ENCODE results near the gene EEA1.
"Not testable (repeated sequence)": the region's sequence is repeated elsewhere in the genome, so short reads cannot be mapped to it uniquely, and the experiment has no call there.

The EEA1 gene

DNA sequence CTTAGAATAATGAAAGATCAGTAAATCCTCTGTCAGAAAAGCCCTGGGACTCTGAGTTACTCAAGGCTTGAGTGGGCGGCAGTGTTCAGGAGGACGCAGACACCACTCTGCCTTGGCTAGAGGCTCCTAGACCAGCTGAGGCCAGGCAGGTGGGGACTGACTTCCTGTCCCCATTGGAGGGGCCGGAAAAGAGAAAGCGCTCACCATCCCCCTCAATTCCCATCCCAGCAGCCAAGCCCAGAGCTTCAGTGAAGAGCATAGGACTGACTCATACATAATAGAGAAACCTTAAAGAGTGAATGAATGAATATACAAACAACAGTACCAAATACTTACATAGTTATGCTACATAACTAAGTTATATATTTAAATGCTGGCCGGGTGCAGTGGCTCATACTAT, 164.3 kb downstream of the EEA1 start:
- 91 to 95% methylated on average over 5 of the region's 5 CpGs for WGBS, 2 experiments
- H3K27me3 ChIP-seq (ENCODE audit: control insufficient read depth, insufficient read depth, low read length, poor library complexity, severe bottlenecking) = no peaks in the 10 kb centered on the region
- no peaks in the 10 kb centered on the region for H3K36me3 ChIP-seq (ENCODE audit: control insufficient read depth, insufficient read depth, low read length)
- no peaks in the 10 kb centered on the region for H3K9me3 ChIP-seq (ENCODE audit: control insufficient read depth, low read length)
- H3K4me1 ChIP-seq (ENCODE audit: control insufficient read depth, insufficient read depth, low read length) = peaks cover 6% of the 10 kb centered on the region
- no peak overlapping the region for H3K27ac ChIP-seq (ENCODE audit: insufficient read depth, low read depth, low read length, poor library complexity, severe bottlenecking)
- no peak overlapping the region for H3K4me3 ChIP-seq (ENCODE audit: insufficient read depth, low read depth, low read length)

GRCh38 chr12:92762773-92763172, 166.3 kb downstream of the EEA1 start:
- Histone ChIP-seq H3K4me1 (ENCODE audit: control insufficient read depth, insufficient read depth, low read length) (no peaks in the 10 kb centered on the region), H3K4me3 (ENCODE audit: insufficient read depth, low read depth, low read length) (no peak overlapping the region), H3K9me3 (ENCODE audit: control insufficient read depth, low read length) (no peaks in the 10 kb centered on the region), H3K27me3 (ENCODE audit: control insufficient read depth, insufficient read depth, low read length, poor library complexity, severe bottlenecking) (no peaks in the 10 kb centered on the region), H3K36me3 (ENCODE audit: control insufficient read depth, insufficient read depth, low read length) (no peaks in the 10 kb centered on the region), H3K27ac (ENCODE audit: insufficient read depth, low read depth, low read length, poor library complexity, severe bottlenecking) (no peak overlapping the region)
- 95 to 100% methylated on average over 3 of the region's 5 CpGs for WGBS, 2 experiments

DNA sequence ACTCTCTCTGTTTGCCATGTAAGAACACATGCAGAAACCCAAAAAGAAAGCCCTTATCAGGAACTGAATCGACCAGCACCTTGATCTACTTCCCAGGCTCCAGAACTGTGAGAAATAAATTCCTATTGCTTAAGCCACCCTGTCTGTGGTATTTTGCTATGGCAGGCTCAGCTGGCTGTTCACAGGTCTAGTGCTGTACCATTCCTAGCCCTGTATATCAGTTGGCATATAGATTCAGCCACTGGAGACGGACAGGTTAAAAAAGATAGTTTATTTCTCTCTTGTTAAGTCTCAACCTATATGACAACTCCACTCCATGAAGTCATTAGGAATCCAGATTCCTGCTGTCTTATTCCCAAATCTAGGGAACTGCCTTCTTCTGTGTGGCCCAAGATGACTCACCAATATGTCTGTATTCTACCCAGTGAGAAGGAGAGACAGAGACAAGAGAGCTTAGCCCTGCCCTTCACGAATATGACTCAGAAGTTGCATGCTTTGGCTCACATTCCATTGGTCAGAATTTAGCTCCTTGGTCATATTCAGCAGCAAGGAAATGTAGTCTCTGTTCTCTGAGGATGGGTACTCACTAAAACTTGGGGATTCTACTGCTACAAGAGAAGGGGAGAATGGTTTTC, 169.3 kb downstream of the EEA1 start:
- H3K4me3 ChIP-seq (ENCODE audit: insufficient read depth, low read depth, low read length) = no peak overlapping the region
- H3K27ac ChIP-seq (ENCODE audit: insufficient read depth, low read depth, low read length, poor library complexity, severe bottlenecking) = no peak overlapping the region
- H3K4me1 ChIP-seq (ENCODE audit: control insufficient read depth, insufficient read depth, low read length) = no peaks in the 10 kb centered on the region
- H3K36me3 ChIP-seq (ENCODE audit: control insufficient read depth, insufficient read depth, low read length) = no peaks in the 10 kb centered on the region
- 77 to 91% methylated on average over 3 of the region's 3 CpGs for WGBS, 2 experiments
- no peaks in the 10 kb centered on the region for H3K9me3 ChIP-seq (ENCODE audit: control insufficient read depth, low read length)
- H3K27me3 ChIP-seq (ENCODE audit: control insufficient read depth, insufficient read depth, low read length, poor library complexity, severe bottlenecking) = no peaks in the 10 kb centered on the region

GRCh38 chr12:92757597-92758121, 171.4 kb downstream of the EEA1 start:
- Histone ChIP-seq H3K36me3 (ENCODE audit: control insufficient read depth, insufficient read depth, low read length) (no peaks in the 10 kb centered on the region), H3K27me3 (ENCODE audit: control insufficient read depth, insufficient read depth, low read length, poor library complexity, severe bottlenecking) (no peaks in the 10 kb centered on the region), H3K27ac (ENCODE audit: insufficient read depth, low read depth, low read length, poor library complexity, severe bottlenecking) (no peak overlapping the region), H3K9me3 (ENCODE audit: control insufficient read depth, low read length) (no peaks in the 10 kb centered on the region), H3K4me3 (ENCODE audit: insufficient read depth, low read depth, low read length) (no peak overlapping the region), H3K4me1 (ENCODE audit: control insufficient read depth, insufficient read depth, low read length) (no peaks in the 10 kb centered on the region)
- 95% methylated on average over 5 of the region's 5 CpGs for WGBS, 2 experiments

GRCh38 chr12:92756898-92757596, 172.0 kb downstream of the EEA1 start:
- 89 to 93% methylated on average over 3 of the region's 3 CpGs for WGBS, 2 experiments
- no peak overlapping the region for H3K27ac ChIP-seq (ENCODE audit: insufficient read depth, low read depth, low read length, poor library complexity, severe bottlenecking)

GRCh38 chr12:92753976-92754885, 174.9 kb downstream of the EEA1 start:
- Histone ChIP-seq H3K4me1 (ENCODE audit: control insufficient read depth, insufficient read depth, low read length) (no peaks in the 10 kb centered on the region), H3K9me3 (ENCODE audit: control insufficient read depth, low read length) (no peaks in the 10 kb centered on the region), H3K27me3 (ENCODE audit: control insufficient read depth, insufficient read depth, low read length, poor library complexity, severe bottlenecking) (no peaks in the 10 kb centered on the region), H3K36me3 (ENCODE audit: control insufficient read depth, insufficient read depth, low read length) (no peaks in the 10 kb centered on the region), H3K27ac (ENCODE audit: insufficient read depth, low read depth, low read length, poor library complexity, severe bottlenecking) (no peak overlapping the region), H3K4me3 (ENCODE audit: insufficient read depth, low read depth, low read length) (no peak overlapping the region)
- 95% methylated on average over 9 of the region's 10 CpGs for WGBS, 2 experiments

More at GRCh38 chr12:92756898-92757596, 172.0 kb downstream of the EEA1 start:
- H3K4me1 ChIP-seq (ENCODE audit: control insufficient read depth, insufficient read depth, low read length) = no peaks in the 10 kb centered on the region
- no peaks in the 10 kb centered on the region for H3K36me3 ChIP-seq (ENCODE audit: control insufficient read depth, insufficient read depth, low read length)
- no peak overlapping the region for H3K4me3 ChIP-seq (ENCODE audit: insufficient read depth, low read depth, low read length)
- H3K9me3 ChIP-seq (ENCODE audit: control insufficient read depth, low read length) = no peaks in the 10 kb centered on the region
- no peaks in the 10 kb centered on the region for H3K27me3 ChIP-seq (ENCODE audit: control insufficient read depth, insufficient read depth, low read length, poor library complexity, severe bottlenecking)

GRCh38 chr12:92749691-92750090, 179.4 kb downstream of the EEA1 start:
- not testable (repeated sequence) for H3K27ac ChIP-seq (ENCODE audit: insufficient read depth, low read depth, low read length, poor library complexity, severe bottlenecking); H3K4me1 ChIP-seq (ENCODE audit: control insufficient read depth, insufficient read depth, low read length); H3K9me3 ChIP-seq (ENCODE audit: control insufficient read depth, low read length); H3K36me3 ChIP-seq (ENCODE audit: control insufficient read depth, insufficient read depth, low read length); H3K27me3 ChIP-seq (ENCODE audit: control insufficient read depth, insufficient read depth, low read length, poor library complexity, severe bottlenecking); H3K4me3 ChIP-seq (ENCODE audit: insufficient read depth, low read depth, low read length)

- 86 to 100% methylated on average over 1 of the region's 1 CpG for WGBS, 2 experiments
- Histone ChIP-seq H3K9me3 (ENCODE audit: control insufficient read depth, low read length) (no peaks in the 10 kb centered on the region), H3K4me3 (ENCODE audit: insufficient read depth, low read depth, low read length) (no peak overlapping the region), H3K36me3 (ENCODE audit: control insufficient read depth, insufficient read depth, low read length) (no peaks in the 10 kb centered on the region), H3K27ac (ENCODE audit: insufficient read depth, low read depth, low read length, poor library complexity, severe bottlenecking) (no peak overlapping the region), H3K27me3 (ENCODE audit: control insufficient read depth, insufficient read depth, low read length, poor library complexity, severe bottlenecking) (no peaks in the 10 kb centered on the region), H3K4me1 (ENCODE audit: control insufficient read depth, insufficient read depth, low read length) (no peaks in the 10 kb centered on the region)
These were observed 181.9 kb downstream of the EEA1 start for GRCh38 chr12:92747151-92747550.

GRCh38 chr12:92745856-92746550, 183.1 kb downstream of the EEA1 start:
- Histone ChIP-seq H3K27ac (ENCODE audit: insufficient read depth, low read depth, low read length, poor library complexity, severe bottlenecking) (no peak overlapping the region), H3K4me1 (ENCODE audit: control insufficient read depth, insufficient read depth, low read length) (no peaks in the 10 kb centered on the region), H3K27me3 (ENCODE audit: control insufficient read depth, insufficient read depth, low read length, poor library complexity, severe bottlenecking) (no peaks in the 10 kb centered on the region), H3K4me3 (ENCODE audit: insufficient read depth, low read depth, low read length) (no peak overlapping the region), H3K36me3 (ENCODE audit: control insufficient read depth, insufficient read depth, low read length) (no peaks in the 10 kb centered on the region), H3K9me3 (ENCODE audit: control insufficient read depth, low read length) (no peaks in the 10 kb centered on the region)
- 93 to 96% methylated on average over 4 of the region's 4 CpGs for WGBS, 2 experiments

All from ectodermal cell (in vitro differentiated cells).